PC-9 (cell line): ENCODE results near the gene OSM.

Source experiments
- EZH2 ChIP-seq: fragments of 200-600 bp; sonication (generic); IDR thresholded peaks from 2 replicates; pipeline ENCODE4 v1.8.0; 2017; ENCODE audit warnings: antibody characterized with exemption, low read depth
- TF ChIP-seq, protein P1 (sequence below): fragments of 200-600 bp; sonication (generic); conservative IDR thresholded peaks from 2 replicates; pipeline ENCODE4 v1.6.1; 2017; ENCODE audit warnings: mixed run types, antibody characterized with exemption, mild to moderate bottlenecking, moderate library complexity

DNA sequence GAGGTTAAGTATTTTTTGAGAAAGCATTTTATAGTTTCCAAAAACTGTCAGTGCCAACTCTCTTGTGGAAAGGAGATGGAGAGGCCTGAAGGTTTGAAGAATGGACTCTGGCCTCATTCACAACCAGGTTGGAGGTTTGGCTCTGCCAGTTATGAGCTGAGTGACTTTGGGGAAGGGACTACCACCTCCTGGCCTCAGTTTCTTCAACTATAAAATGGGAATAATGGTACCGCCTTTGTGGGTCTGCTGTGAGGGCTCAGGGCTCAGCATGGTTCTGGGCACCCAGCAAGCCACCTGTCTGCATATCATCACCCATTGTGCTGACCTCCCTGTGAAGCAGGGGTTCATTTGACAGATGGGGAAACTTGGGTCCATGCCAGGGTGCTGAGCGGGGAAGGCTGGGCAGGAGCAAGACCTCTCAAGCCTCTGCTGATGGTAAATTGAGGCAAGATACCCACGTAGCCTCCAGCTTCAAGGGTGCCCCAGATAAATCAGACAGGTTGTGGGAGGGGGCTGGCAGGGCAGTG, 16.5 kb downstream of the OSM start:
- no peak for TF ChIP-seq EZH2
- TF ChIP-seq, protein P1, sequence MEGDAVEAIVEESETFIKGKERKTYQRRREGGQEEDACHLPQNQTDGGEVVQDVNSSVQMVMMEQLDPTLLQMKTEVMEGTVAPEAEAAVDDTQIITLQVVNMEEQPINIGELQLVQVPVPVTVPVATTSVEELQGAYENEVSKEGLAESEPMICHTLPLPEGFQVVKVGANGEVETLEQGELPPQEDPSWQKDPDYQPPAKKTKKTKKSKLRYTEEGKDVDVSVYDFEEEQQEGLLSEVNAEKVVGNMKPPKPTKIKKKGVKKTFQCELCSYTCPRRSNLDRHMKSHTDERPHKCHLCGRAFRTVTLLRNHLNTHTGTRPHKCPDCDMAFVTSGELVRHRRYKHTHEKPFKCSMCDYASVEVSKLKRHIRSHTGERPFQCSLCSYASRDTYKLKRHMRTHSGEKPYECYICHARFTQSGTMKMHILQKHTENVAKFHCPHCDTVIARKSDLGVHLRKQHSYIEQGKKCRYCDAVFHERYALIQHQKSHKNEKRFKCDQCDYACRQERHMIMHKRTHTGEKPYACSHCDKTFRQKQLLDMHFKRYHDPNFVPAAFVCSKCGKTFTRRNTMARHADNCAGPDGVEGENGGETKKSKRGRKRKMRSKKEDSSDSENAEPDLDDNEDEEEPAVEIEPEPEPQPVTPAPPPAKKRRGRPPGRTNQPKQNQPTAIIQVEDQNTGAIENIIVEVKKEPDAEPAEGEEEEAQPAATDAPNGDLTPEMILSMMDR: no peak
